LNCaP clone FGC (cell line): ENCODE results near the gene ZNF146.

Source experiments
- DNase-seq: peaks from one replicate; pipeline ENCODE4 v3.0.0-alpha.2; 2011; ENCODE audit warnings: low read depth
- H3K4me3 ChIP-seq: 2 replicates; pipeline ENCODE4 v1.5.1; 2011; ENCODE audit warnings: mild to moderate bottlenecking, low read depth, low read length, control low read depth
- CTCF ChIP-seq: IDR thresholded peaks from 2 replicates; pipeline ENCODE4 v1.5.1; 2012; ENCODE audit warnings: mild to moderate bottlenecking; ENCODE audit not compliant: control insufficient read depth, insufficient read depth; ENCODE audit errors: extremely low read depth

Gene ZNF146

DNA sequence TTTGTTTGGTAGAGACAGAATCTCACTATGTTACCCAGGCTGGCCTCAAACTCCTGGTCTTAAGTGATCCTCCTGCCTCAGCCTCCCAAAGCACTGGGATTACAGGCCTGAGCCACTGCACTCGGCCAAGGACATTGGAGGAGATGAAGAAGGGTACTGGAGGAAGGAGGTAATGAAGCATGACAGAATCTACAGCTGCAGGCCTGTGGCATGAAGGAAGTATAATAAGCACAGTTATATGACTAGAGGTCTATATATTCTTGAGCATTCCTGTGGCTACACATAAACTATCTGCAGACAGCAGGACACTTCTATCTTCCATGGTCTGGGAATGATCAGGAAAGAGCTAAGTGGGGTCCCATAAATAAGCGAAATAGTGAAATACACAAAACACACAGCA, 18.7 kb upstream of the ZNF146 start:
- no peak overlapping the region for H3K4me3 ChIP-seq
- TF ChIP-seq CTCF, result no peak
- DNase-seq, result no peak

- no peak overlapping the region for H3K4me3 ChIP-seq
- no peak for TF ChIP-seq CTCF
- no peak for DNase-seq
These were observed 16.8 kb upstream of the ZNF146 start for GRCh38 chr19:36198119-36198518.

GRCh38 chr19:36201684-36202083, 13.2 kb upstream of the ZNF146 start:
- no peak for TF ChIP-seq CTCF
- no peak for DNase-seq

DNA sequence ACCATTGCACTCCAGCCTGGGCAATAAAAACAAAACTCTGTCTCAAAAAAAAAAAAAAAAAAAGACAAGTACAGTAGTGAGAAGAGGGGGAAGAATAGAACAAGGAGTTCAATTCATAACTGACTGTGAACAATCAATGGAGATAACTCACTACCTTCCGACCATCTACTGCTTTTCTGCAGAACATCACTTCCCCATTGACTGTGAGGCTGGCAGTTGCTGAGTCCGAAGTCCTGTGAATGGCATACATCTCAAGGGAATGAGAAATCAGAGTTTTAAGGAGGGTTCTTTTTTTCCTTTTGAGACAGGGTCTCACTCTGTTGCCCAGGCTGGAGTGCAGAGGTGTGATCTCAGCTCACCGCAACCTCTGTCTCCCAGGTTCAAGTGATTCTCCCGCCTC, 11.6 kb upstream of the ZNF146 start:
- no peak for DNase-seq
- TF ChIP-seq CTCF, result no peak
- no peak overlapping the region for H3K4me3 ChIP-seq

More at GRCh38 chr19:36201684-36202083, 13.2 kb upstream of the ZNF146 start:
- no peak overlapping the region for H3K4me3 ChIP-seq

- no peak overlapping the region for H3K4me3 ChIP-seq
- DNase-seq, result no peak
- no peak for TF ChIP-seq CTCF
These were observed 7.2 kb upstream of the ZNF146 start for GRCh38 chr19:36207605-36208252.

GRCh38 chr19:36209372-36209771, 5.5 kb upstream of the ZNF146 start:
- no peak overlapping the region for H3K4me3 ChIP-seq
- no peak for DNase-seq
- no peak for TF ChIP-seq CTCF

DNA sequence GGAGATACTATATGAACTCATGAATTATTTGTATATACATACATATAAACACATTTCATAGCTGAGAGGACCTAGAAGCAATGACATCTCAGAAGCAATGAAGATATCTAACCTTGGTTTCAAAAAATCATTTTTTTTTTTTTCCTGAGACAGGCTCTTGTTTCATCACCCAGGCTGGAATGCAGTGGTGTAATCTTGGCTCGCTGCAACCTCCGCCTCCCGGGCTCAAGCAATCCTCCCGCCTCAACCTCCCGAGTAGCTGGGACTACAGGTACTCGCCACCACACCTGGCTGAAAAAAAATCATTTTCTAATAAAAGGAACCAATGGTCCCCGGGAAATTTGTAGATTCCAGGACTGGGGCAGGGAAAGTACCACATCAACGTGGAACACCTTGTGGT, 4.4 kb upstream of the ZNF146 start:
- no peak overlapping the region for H3K4me3 ChIP-seq
- TF ChIP-seq CTCF, result no peak
- no peak for DNase-seq
